ENCODE data around the gene JAKMIP1.
"Not testable (repeated sequence)": the region's sequence is repeated elsewhere in the genome, so short reads cannot be mapped to it uniquely, and the experiment has no call there.

JAKMIP1 gene

GRCh38 chr4:6018331-6018730 lies 182.0 kb downstream of the JAKMIP1 start, which contains the start of gene C4orf50:
Gene C4orf50, minus strand, starts transcription at chr4:6018431.
- DNase-seq (ENCODE audit: low read depth in 1 of 2, low spot score in 1 of 2): no peak

- DNase-seq (ENCODE audit: low read depth in 1 of 2, low spot score in 1 of 2): no peak
Observed at GRCh38 chr4:6017800-6018199, 182.5 kb downstream of the JAKMIP1 start.

GRCh38 chr4:6017030-6017429 lies 183.3 kb downstream of the JAKMIP1 start:
- DNase-seq (ENCODE audit: low read depth in 1 of 2, low spot score in 1 of 2): no peak

GRCh38 chr4:6013564-6013963 lies 186.8 kb downstream of the JAKMIP1 start:
- DNase-seq (ENCODE audit: low read depth in 1 of 2, low spot score in 1 of 2): no peak

GRCh38 chr4:6012200-6012599 lies 188.1 kb downstream of the JAKMIP1 start:
- DNase-seq (ENCODE audit: low read depth in 1 of 2, low spot score in 1 of 2): no peak

- DNase-seq (ENCODE audit: low read depth in 1 of 2, low spot score in 1 of 2): no peak
Observed at GRCh38 chr4:6011686-6012085, 188.7 kb downstream of the JAKMIP1 start.

GRCh38 chr4:6011271-6011671 lies 189.1 kb downstream of the JAKMIP1 start:
- DNase-seq (ENCODE audit: low read depth in 1 of 2, low spot score in 1 of 2): no peak

GRCh38 chr4:6010789-6011188 lies 189.6 kb downstream of the JAKMIP1 start:
- DNase-seq (ENCODE audit: low read depth in 1 of 2, low spot score in 1 of 2): no peak

- DNase-seq (ENCODE audit: low read depth in 1 of 2, low spot score in 1 of 2): no peak
Observed at GRCh38 chr4:6009452-6009851, 190.9 kb downstream of the JAKMIP1 start.

- no peak for DNase-seq (ENCODE audit: low read depth in 1 of 2, low spot score in 1 of 2)
Observed at GRCh38 chr4:6008766-6009385, 191.5 kb downstream of the JAKMIP1 start.

GRCh38 chr4:6008092-6008551 lies 192.2 kb downstream of the JAKMIP1 start:
- DNase-seq (ENCODE audit: low read depth in 1 of 2, low spot score in 1 of 2): no peak

GRCh38 chr4:6005175-6005574 lies 195.2 kb downstream of the JAKMIP1 start:
- no peak for DNase-seq (ENCODE audit: low read depth in 1 of 2, low spot score in 1 of 2)

GRCh38 chr4:6003485-6003884 lies 196.9 kb downstream of the JAKMIP1 start:
- not testable (repeated sequence) for DNase-seq (ENCODE audit: low read depth in 1 of 2, low spot score in 1 of 2)

GRCh38 chr4:6002926-6003325 lies 197.4 kb downstream of the JAKMIP1 start:
- DNase-seq (ENCODE audit: low read depth in 1 of 2, low spot score in 1 of 2): no peak

GRCh38 chr4:6002492-6002833 lies 197.9 kb downstream of the JAKMIP1 start:
- DNase-seq (ENCODE audit: low read depth in 1 of 2, low spot score in 1 of 2): no peak

- no peak for DNase-seq (ENCODE audit: low read depth in 1 of 2, low spot score in 1 of 2)
Observed at GRCh38 chr4:6001680-6002491, 198.5 kb downstream of the JAKMIP1 start.

GRCh38 chr4:5999830-6000365 lies 200.5 kb downstream of the JAKMIP1 start:
- DNase-seq (ENCODE audit: low read depth in 1 of 2, low spot score in 1 of 2): no peak

- no peak for DNase-seq (ENCODE audit: low read depth in 1 of 2, low spot score in 1 of 2)
Observed at GRCh38 chr4:5999356-5999755, 201.0 kb downstream of the JAKMIP1 start.

- peak in 1 of 2 donors; percentile 8 for DNase-seq (ENCODE audit: low read depth in 1 of 2, low spot score in 1 of 2)
Observed at GRCh38 chr4:5998333-5998936, 201.9 kb downstream of the JAKMIP1 start.

GRCh38 chr4:5996641-5997040 lies 203.7 kb downstream of the JAKMIP1 start:
- no peak for DNase-seq (ENCODE audit: low read depth in 1 of 2, low spot score in 1 of 2)

GRCh38 chr4:5995901-5996623 lies 204.3 kb downstream of the JAKMIP1 start:
- DNase-seq (ENCODE audit: low read depth in 1 of 2, low spot score in 1 of 2): no peak

All from stimulated activated CD4-positive, alpha-beta T cell treated with anti-CD3 and anti-CD28 coated beads, Interleukin-15, amount 100 ng/mL, for 1 hour (primary cell).